ENCODE data around the gene PLEKHB2. TPM values are rescaled to one million over a fixed set of nuclear protein-coding genes. Genes with fewer than 3 reads are reported as not detected.

PLEKHB2 gene
- total and polyA plus RNA-seq, 9 of the 15 experiments (the other 6 are each of a cell fraction or from before 2014, with no cell fraction given) = 41.3 to 71.5 (median 50.2) TPM

DNA sequence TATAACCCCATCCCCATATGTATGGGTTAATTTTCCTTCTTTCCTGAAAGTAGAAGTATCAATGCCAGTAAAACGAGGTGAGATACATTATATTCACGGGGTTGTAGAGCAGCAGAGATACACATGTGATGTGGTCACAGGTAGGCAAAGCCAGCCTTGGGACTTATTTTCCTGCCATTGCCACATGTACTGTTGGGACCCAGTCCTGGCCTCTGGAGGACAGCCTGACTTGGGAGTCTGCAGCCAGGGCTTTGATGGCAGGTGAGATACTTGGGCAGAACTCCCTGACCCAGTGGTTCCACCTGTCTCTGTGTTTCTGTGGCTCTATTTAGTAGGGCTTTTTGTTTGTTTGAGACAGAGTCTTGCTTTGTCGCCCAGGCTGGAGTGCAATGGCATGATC is 18.1 kb downstream of the PLEKHB2 start:
- no peak overlapping the region for H3K27ac ChIP-seq (ENCODE audit: extremely low read depth, low read depth, low read length)
- TF ChIP-seq SMARCA5 (IDR thresholded peaks at IDR 0.05) (no peak), ZNF197 (CRISPR knock-in tag; IDR thresholded peaks at IDR 0.05; ENCODE audit: low read depth) (no peak), GATAD2A (IDR thresholded peaks at IDR 0.05) (no peak), SIRT6 (IDR thresholded peaks at IDR 0.05; ENCODE audit: low read depth, low read length) (no peak), BRF2 (IDR thresholded peaks at IDR 0.05; ENCODE audit: borderline replicate concordance, insufficient read depth, insufficient read length) (no peak), TBL1XR1 (IDR thresholded peaks at IDR 0.05; ENCODE audit: low read length in 2 of 2) (no peak), SREBF2 (CRISPR knock-in tag; IDR thresholded peaks at IDR 0.05) (no peak), NCOA4 (IDR thresholded peaks at IDR 0.05; ENCODE audit: partially characterized antibody) (no peak), POLR3A (IDR thresholded peaks at IDR 0.05; ENCODE audit: borderline replicate concordance, extremely low read depth, insufficient read depth, insufficient read length) (no peak)
- TF ChIP-seq, protein P1, sequence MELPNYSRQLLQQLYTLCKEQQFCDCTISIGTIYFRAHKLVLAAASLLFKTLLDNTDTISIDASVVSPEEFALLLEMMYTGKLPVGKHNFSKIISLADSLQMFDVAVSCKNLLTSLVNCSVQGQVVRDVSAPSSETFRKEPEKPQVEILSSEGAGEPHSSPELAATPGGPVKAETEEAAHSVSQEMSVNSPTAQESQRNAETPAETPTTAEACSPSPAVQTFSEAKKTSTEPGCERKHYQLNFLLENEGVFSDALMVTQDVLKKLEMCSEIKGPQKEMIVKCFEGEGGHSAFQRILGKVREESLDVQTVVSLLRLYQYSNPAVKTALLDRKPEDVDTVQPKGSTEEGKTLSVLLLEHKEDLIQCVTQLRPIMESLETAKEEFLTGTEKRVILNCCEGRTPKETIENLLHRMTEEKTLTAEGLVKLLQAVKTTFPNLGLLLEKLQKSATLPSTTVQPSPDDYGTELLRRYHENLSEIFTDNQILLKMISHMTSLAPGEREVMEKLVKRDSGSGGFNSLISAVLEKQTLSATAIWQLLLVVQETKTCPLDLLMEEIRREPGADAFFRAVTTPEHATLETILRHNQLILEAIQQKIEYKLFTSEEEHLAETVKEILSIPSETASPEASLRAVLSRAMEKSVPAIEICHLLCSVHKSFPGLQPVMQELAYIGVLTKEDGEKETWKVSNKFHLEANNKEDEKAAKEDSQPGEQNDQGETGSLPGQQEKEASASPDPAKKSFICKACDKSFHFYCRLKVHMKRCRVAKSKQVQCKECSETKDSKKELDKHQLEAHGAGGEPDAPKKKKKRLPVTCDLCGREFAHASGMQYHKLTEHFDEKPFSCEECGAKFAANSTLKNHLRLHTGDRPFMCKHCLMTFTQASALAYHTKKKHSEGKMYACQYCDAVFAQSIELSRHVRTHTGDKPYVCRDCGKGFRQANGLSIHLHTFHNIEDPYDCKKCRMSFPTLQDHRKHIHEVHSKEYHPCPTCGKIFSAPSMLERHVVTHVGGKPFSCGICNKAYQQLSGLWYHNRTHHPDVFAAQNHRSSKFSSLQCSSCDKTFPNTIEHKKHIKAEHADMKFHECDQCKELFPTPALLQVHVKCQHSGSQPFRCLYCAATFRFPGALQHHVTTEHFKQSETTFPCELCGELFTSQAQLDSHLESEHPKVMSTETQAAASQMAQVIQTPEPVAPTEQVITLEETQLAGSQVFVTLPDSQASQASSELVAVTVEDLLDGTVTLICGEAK (IDR thresholded peaks at IDR 0.05) = no peak
- TF ChIP-seq, protein P1 (CRISPR knock-in tag; IDR thresholded peaks at IDR 0.05) = no peak
- TF ChIP-seq, protein P2, sequence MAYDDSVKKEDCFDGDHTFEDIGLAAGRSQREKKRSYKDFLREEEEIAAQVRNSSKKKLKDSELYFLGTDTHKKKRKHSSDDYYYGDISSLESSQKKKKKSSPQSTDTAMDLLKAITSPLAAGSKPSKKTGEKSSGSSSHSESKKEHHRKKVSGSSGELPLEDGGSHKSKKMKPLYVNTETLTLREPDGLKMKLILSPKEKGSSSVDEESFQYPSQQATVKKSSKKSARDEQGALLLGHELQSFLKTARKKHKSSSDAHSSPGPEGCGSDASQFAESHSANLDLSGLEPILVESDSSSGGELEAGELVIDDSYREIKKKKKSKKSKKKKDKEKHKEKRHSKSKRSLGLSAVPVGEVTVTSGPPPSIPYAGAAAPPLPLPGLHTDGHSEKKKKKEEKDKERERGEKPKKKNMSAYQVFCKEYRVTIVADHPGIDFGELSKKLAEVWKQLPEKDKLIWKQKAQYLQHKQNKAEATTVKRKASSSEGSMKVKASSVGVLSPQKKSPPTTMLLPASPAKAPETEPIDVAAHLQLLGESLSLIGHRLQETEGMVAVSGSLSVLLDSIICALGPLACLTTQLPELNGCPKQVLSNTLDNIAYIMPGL (CRISPR knock-in tag; IDR thresholded peaks at IDR 0.05) = no peak

More for the DNA sequence above, 18.1 kb downstream of the PLEKHB2 start:
- Histone ChIP-seq H4K20me1 (replicated peaks; ENCODE audit: control insufficient read depth, insufficient read depth, low read length) (peaks cover 6% of the 10 kb centered on the region; the same call in 1 of the 2 replicates), H3K9me1 (ENCODE audit: control insufficient read depth, insufficient read depth, low read length) (peaks cover 9% of the 10 kb centered on the region), H3K4me1 (replicated peaks in 1 of 2; ENCODE audit: control insufficient read depth in 2 of 2, insufficient read depth in 2 of 2, low read length in 2 of 2) (no peaks in the 10 kb centered on the region), H3K79me2 (ENCODE audit: control insufficient read depth, insufficient read depth, low read length) (peaks cover 48% of the 10 kb centered on the region), H3K4me2 (ENCODE audit: insufficient read depth, low read length) (no peak overlapping the region), H3K27me3 (ENCODE audit: control insufficient read depth in 2 of 2, insufficient read depth in 2 of 2, low read length in 2 of 2) (no peaks in the 10 kb centered on the region), H3K36me3 (ENCODE audit: control insufficient read depth, insufficient read depth, low read length) (peaks cover 71% of the 10 kb centered on the region), H3K4me3 (no peak overlapping the region), H2AFZ (ENCODE audit: low read depth, low read length) (no peak overlapping the region), H3K9me3 (replicated peaks; ENCODE audit: control insufficient read depth, insufficient read depth, low read depth, low read length) (no peaks in the 10 kb centered on the region), H3K9ac (ENCODE audit: insufficient read depth in 1 of 2, low read depth in 2 of 2, low read length in 2 of 2) (no peak overlapping the region)
- ChIA-PET POLR2A (interaction anchor here (1.3 kb wide), 1 partner anchor 9 kb away, joined by 5 read pairs; no protein-coding TSS in a partner anchor), CTCF (ENCODE audit: low intra/inter-chr PET ratio) (no interaction called here)
- no peak for ATAC-seq
- intact Hi-C loops (cut with micrococcal nuclease) (no loop called here), in situ Hi-C loops (cut with MboI) (no loop called here)
- no peak for DNase-seq (ENCODE audit: extremely low read depth in 1 of 4, low spot score in 3 of 4)
- no peak for FAIRE-seq
- BruUV-seq (replicated peaks) = no TSS peak
- WGBS (ENCODE audit: insufficient coverage, low coverage, missing lambda C conversion rate) = 88% methylated on average over 3 of the region's 3 CpGs
